GM18870 (cell line): ENCODE results near the gene CERT1.
"Not testable (repeated sequence)": the region's sequence is repeated elsewhere in the genome, so short reads cannot be mapped to it uniquely, and the experiment has no call there.

ENCODE experiments used
- ATAC-seq: cut with Tn5 transposase; IDR thresholded peaks from one replicate; pipeline ENCODE4 v1.9.1; 2021; ENCODE audit warnings: moderate library complexity; ENCODE audit not compliant: unreplicated experiment

Gene CERT1

GRCh38 chr5:75358117-75358516 is 153.3 kb downstream of the CERT1 start:
- no peak for ATAC-seq

GRCh38 chr5:75356719-75357118 is 154.7 kb downstream of the CERT1 start:
- no peak for ATAC-seq

GRCh38 chr5:75355236-75355635 is 156.2 kb downstream of the CERT1 start:
- no peak for ATAC-seq

- ATAC-seq, result no peak
Measured at GRCh38 chr5:75351139-75351926, 160.1 kb downstream of the CERT1 start.

GRCh38 chr5:75349663-75350062 is 161.8 kb downstream of the CERT1 start:
- no peak for ATAC-seq

GRCh38 chr5:75348241-75348640 is 163.2 kb downstream of the CERT1 start:
- no peak for ATAC-seq

GRCh38 chr5:75342836-75343235 is 168.6 kb downstream of the CERT1 start:
- ATAC-seq, result no peak

- no peak for ATAC-seq
Measured at GRCh38 chr5:75341934-75342333, 169.5 kb downstream of the CERT1 start.

- ATAC-seq, result no peak
Measured at GRCh38 chr5:75340714-75341478, 170.5 kb downstream of the CERT1 start.

- no peak for ATAC-seq
Measured at GRCh38 chr5:75338408-75338807, 173.0 kb downstream of the CERT1 start.

GRCh38 chr5:75337366-75338021 is 173.9 kb downstream of the CERT1 start:
- no peak for ATAC-seq

GRCh38 chr5:75336615-75337336 is 174.7 kb downstream of the CERT1 start, which contains the start of gene HMGCR:
Gene HMGCR (plus strand): TSS chr5:75337220. CDS start chr5:75342606, 5,386 bp downstream.
- ATAC-seq, result peak; percentile 99

GRCh38 chr5:75335952-75336614 is 175.3 kb downstream of the CERT1 start:
- peak; percentile 1 for ATAC-seq

- no peak for ATAC-seq
Measured at GRCh38 chr5:75335486-75335885, 175.9 kb downstream of the CERT1 start.

- not testable (repeated sequence) for ATAC-seq
Measured at GRCh38 chr5:75334413-75334812, 177.0 kb downstream of the CERT1 start.

- ATAC-seq, result not testable (repeated sequence)
Measured at GRCh38 chr5:75333759-75334158, 177.7 kb downstream of the CERT1 start.

- no peak for ATAC-seq
Measured at GRCh38 chr5:75331095-75332090, 180.0 kb downstream of the CERT1 start.

GRCh38 chr5:75330404-75330803 is 181.0 kb downstream of the CERT1 start:
- no peak for ATAC-seq
